ENCODE data around the gene DDAH1. TPM values are rescaled to one million over a fixed set of nuclear protein-coding genes. Genes with fewer than 3 reads are reported as not detected.

Gene DDAH1
- total and polyA plus RNA-seq, 2 of the 4 experiments (the other 2 are of a cell fraction), result 78.0 to 94.5 TPM

DNA sequence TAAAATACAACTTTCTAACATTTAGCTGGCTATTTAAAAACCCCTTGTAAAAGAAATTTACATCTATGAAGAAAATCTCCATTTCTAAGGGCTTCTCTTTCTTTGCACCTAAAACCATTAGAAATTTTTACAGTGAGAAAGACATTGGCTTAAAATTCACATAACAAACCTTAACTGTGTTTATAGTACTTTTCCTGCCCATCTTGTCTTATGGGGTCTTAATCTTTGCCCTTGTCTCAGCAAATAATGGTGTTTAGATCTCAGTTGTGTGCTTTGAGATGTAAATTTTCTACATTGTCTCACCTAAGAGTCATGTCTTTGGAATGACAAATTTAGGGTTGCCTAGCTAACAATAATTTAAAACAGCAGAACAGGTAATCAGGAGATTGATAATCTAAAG lies 71.5 kb downstream of the DDAH1 start:
- no peak overlapping the region for H3K56ac ChIP-seq (ENCODE audit: extremely low read depth, insufficient read depth, low read length)
- H4K8ac ChIP-seq (ENCODE audit: low read depth in 2 of 2, low read length in 2 of 2), result no peak overlapping the region
- peaks cover 4% of the 10 kb centered on the region; the same call in 1 of the 2 replicates for H4K20me1 ChIP-seq (ENCODE audit: insufficient read depth, low read length)
- no peak overlapping the region for H2AFZ ChIP-seq (replicated peaks; ENCODE audit: low read length, poor library complexity)
- dilution Hi-C loops (cut with HindIII; ENCODE audit: low sequenced_read_pairs, unreplicated experiment) (no loop called here), in situ Hi-C loops (cut with MboI; ENCODE audit: low sequenced_read_pairs) (no loop called here), intact Hi-C loops (cut with micrococcal nuclease) (no loop called here)
- no peaks in the 10 kb centered on the region for H3K27me3 ChIP-seq (ENCODE audit: control insufficient read depth, insufficient read depth, low read length)
- H3K4me3 ChIP-seq (ENCODE audit: insufficient read depth, low read depth, low read length), result no peak overlapping the region
- ATAC-seq (ENCODE audit: low read depth) (no peak), DNase-seq (no peak)
- peaks cover 45 to 73% of the 10 kb centered on the region in 2 experiments for H3K79me1 ChIP-seq (ENCODE audit: low read depth in 1 of 2, low read length in 2 of 2)
- no peak overlapping the region for H3K4me2 ChIP-seq (ENCODE audit: low read depth, low read length)
- H2BK20ac ChIP-seq (ENCODE audit: low read depth, low read length), result no peak overlapping the region
- no peaks in the 10 kb centered on the region for H3K9me3 ChIP-seq (ENCODE audit: control insufficient read depth, insufficient read depth, low read length)
- H2BK120ac ChIP-seq (ENCODE audit: low read depth, low read length), result no peak overlapping the region
- H3K14ac ChIP-seq (replicated peaks; ENCODE audit: low read depth, low read length), result no peak overlapping the region
- no peak overlapping the region for H2AK9ac ChIP-seq (replicated peaks; ENCODE audit: low read depth, low read length, poor library complexity)
- no peak overlapping the region for H3K4ac ChIP-seq (ENCODE audit: low read depth, low read length)
- H4K91ac ChIP-seq (ENCODE audit: insufficient read depth, low read depth, low read length), result no peak overlapping the region
- no peak overlapping the region for H2BK5ac ChIP-seq (ENCODE audit: low read depth, low read length, poor library complexity, severe bottlenecking)
- BruUV-seq (replicated peaks), result no TSS peak
- ChIA-PET POLR2A (ENCODE audit: unreplicated experiment) (no interaction called here), CTCF (no interaction called here)
- no peak overlapping the region for H3K27ac ChIP-seq (ENCODE audit: insufficient read depth, low read length)
- 0 out of 2 replicates have a peak overlapping the region, but pooled peaks have one; percentile 51 for H3K23ac ChIP-seq (ENCODE audit: low read depth, low read length)
- peaks cover 6% of the 10 kb centered on the region for H3K4me1 ChIP-seq (ENCODE audit: control insufficient read depth, insufficient read depth, low read length)
- no peak overlapping the region for H3K9ac ChIP-seq (ENCODE audit: low read depth, low read length)
- H3K36me3 ChIP-seq (ENCODE audit: control insufficient read depth, insufficient read depth, low read length), result peaks cover 2% of the 10 kb centered on the region; the same call in 1 of the 2 replicates
- H3K9me1 ChIP-seq (ENCODE audit: insufficient read depth, low read length), result peaks cover 8% of the 10 kb centered on the region
- H3K18ac ChIP-seq (ENCODE audit: low read depth, low read length), result no peak overlapping the region
- no peak for TF ChIP-seq MAFK (IDR thresholded peaks at IDR 0.05; ENCODE audit: low read depth, low read length)
- TF ChIP-seq, protein P1, sequence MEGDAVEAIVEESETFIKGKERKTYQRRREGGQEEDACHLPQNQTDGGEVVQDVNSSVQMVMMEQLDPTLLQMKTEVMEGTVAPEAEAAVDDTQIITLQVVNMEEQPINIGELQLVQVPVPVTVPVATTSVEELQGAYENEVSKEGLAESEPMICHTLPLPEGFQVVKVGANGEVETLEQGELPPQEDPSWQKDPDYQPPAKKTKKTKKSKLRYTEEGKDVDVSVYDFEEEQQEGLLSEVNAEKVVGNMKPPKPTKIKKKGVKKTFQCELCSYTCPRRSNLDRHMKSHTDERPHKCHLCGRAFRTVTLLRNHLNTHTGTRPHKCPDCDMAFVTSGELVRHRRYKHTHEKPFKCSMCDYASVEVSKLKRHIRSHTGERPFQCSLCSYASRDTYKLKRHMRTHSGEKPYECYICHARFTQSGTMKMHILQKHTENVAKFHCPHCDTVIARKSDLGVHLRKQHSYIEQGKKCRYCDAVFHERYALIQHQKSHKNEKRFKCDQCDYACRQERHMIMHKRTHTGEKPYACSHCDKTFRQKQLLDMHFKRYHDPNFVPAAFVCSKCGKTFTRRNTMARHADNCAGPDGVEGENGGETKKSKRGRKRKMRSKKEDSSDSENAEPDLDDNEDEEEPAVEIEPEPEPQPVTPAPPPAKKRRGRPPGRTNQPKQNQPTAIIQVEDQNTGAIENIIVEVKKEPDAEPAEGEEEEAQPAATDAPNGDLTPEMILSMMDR (conservative IDR thresholded peaks at IDR 0.05; ENCODE audit: low read depth, low read length), result no peak
- no peak for TF ChIP-seq RAD21 (IDR thresholded peaks at IDR 0.05; ENCODE audit: low read length)
- TF ChIP-seq NFE2L2 (IDR thresholded peaks at IDR 0.05; ENCODE audit: low read depth, low read length), result no peak
- TF ChIP-seq MAZ (IDR thresholded peaks at IDR 0.05; ENCODE audit: borderline replicate concordance, low read depth, low read length), result no peak
- TF ChIP-seq POLR2A (IDR thresholded peaks at IDR 0.05; ENCODE audit: low read depth, low read length), result no peak
- TF ChIP-seq CHD1 (IDR thresholded peaks at IDR 0.05; ENCODE audit: low read depth, low read length), result no peak
- no peak for TF ChIP-seq RFX5 (IDR thresholded peaks at IDR 0.05; ENCODE audit: low read depth, low read length)
- TF ChIP-seq BHLHE40 (IDR thresholded peaks at IDR 0.05; ENCODE audit: low read depth, low read length), result no peak
- TF ChIP-seq FOS (IDR thresholded peaks at IDR 0.05; ENCODE audit: low read depth, low read length), result no peak
- no peak for TF ChIP-seq CEBPB (IDR thresholded peaks at IDR 0.05; ENCODE audit: low read depth, low read length)
- TF ChIP-seq SMC3 (IDR thresholded peaks at IDR 0.05; ENCODE audit: low read depth, low read length), result no peak
- TF ChIP-seq MXI1 (IDR thresholded peaks at IDR 0.05; ENCODE audit: borderline replicate concordance, low read depth, low read length), result no peak
- no peak overlapping the region for H4K5ac ChIP-seq (ENCODE audit: low read depth, low read length)
- H2BK15ac ChIP-seq (ENCODE audit: low read depth, low read length), result no peak overlapping the region
- H2AK5ac ChIP-seq (ENCODE audit: low read depth, low read length), result no peak overlapping the region
